GM10266 (cell line): ENCODE measurements around the gene HDAC4.

ENCODE experiments used
- DNase-seq: peaks from one replicate; pipeline ENCODE4 v3.0.0; 2012; ENCODE audit errors: extremely low spot score
- CTCF ChIP-seq: IDR thresholded peaks from 2 replicates; pipeline ENCODE4 v1.5.1; 2012; ENCODE audit warnings: mild to moderate bottlenecking, low read depth; ENCODE audit not compliant: control insufficient read depth, insufficient read depth; ENCODE audit errors: missing control alignments

Gene HDAC4

DNA sequence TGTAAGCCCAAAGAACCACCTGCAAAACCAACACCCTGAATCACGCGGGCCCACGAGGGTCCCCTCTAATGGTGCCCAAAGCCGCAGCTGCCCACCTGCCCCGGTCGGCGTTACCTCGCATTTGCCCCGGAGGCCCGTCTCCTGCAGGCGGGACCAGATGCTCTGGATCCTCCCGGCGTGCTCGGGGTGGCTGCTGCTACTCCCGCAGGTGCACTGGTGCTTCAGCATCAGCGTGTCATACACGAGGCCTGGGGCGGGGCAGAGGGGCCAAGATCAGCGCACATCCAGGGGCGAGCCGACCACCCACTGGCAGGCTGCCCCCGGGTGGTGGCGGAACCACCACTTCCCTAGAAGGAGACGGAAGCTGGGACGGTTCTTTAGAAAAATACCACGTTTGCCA lies 292.9 kb downstream of the HDAC4 start:
- TF ChIP-seq CTCF: no peak
- no peak for DNase-seq

DNA sequence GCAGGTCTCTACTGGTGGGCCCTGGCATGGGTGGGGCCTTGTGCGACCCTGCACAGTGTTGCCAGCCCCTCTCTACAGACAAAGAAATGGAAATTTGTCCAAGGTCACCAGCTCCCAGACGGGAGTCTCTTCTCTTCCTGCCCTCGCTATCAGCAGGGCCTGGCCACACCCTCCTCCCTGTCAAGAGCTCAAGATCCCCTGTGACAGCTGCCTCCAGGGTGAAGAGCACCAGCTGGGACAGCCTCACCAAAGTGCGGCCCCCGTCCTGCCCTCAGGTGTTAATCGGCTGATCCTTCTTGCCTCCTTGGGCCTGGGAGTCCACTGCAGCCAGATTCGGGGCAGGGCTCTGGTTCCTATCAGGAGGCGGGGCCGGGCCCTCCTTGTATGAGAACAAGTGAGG lies 293.9 kb downstream of the HDAC4 start:
- DNase-seq: no peak
- no peak for TF ChIP-seq CTCF

DNA sequence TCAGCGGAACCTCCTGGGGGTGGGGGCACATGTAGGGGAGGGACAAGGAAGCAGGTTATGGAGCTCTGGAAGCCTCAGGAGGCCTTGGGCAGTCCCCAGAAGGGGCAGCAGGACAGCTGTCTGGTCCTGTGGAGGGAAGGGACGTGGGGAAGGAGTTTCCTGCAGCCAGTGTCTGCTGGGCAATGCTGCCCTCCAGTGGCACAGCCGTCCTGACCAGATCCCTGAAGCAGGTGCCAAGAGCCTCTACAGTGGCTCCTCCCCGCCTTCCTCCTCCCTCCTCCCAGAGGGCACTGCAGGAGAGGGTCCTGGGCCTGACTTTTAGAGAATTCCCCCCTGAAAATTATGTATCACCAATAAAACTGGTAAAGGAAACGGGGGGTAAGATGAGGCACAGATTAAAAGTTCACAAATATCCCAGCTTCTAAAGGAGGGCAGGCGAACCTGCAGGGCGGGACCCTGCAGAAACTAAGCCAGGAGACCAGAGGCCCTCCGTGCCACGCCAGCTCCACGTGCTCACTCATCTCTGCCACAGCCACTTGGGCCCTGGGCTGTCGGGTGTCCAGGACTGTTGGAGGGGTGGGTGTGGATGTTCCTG lies 294.4 kb downstream of the HDAC4 start:
- peak; percentile 38 for TF ChIP-seq CTCF
- peak; percentile 65 for DNase-seq

GRCh38 chr2:239105234-239105633 lies 295.6 kb downstream of the HDAC4 start:
- no peak for DNase-seq
- no peak for TF ChIP-seq CTCF

DNA sequence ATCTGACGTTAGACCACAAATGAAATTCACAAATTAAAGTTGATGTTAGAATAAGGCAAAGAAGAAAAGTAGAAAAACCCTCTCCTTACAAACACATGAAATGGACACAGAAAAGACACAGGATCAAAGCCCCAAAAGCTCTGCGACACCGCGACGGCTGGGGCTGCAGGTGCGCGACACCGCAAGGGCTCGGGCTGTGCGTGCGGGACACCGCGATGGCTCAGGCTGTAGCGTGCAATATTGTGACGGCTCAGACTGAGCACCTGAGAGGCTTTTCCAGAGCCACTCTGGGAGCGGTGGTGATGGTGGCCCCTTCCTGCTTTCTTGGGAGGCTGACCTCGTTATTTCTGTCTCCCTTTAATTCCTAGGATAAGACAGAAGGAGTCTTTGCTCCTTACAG lies 296.0 kb downstream of the HDAC4 start:
- no peak for DNase-seq
- no peak for TF ChIP-seq CTCF

GRCh38 chr2:239103125-239104098 lies 297.4 kb downstream of the HDAC4 start:
- DNase-seq: no peak
- TF ChIP-seq CTCF: no peak

- no peak for DNase-seq
- TF ChIP-seq CTCF: no peak
Measured at GRCh38 chr2:239102266-239102665, 298.6 kb downstream of the HDAC4 start.
